HG03159 (cell line): ENCODE measurements around the gene TCEA2.

Experiments
- ATAC-seq: cut with Tn5 transposase; IDR thresholded peaks from one replicate; pipeline ENCODE4 v1.9.1; 2021; ENCODE audit warnings: mild to moderate bottlenecking, moderate library complexity; ENCODE audit not compliant: unreplicated experiment

TCEA2 gene

DNA sequence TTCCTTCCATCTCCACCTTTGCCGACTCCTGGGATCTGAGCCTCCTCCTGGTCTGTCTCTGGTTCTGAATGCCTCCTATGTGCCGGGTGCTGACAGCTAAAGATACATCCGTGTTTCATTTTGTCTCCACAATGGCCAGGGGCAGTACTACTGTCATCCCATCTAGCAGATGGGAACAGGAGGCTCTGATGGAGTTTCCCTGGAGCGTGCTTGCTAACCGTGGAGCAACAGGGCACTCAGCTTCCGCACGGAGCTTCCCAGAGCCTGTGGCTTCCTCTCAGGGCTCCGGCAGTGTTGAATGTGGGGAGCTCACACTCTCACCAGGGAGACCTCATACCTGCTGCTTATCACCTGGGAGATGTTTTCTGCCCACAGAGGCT, 56.3 kb downstream of the TCEA2 start:
- ATAC-seq: no peak

DNA sequence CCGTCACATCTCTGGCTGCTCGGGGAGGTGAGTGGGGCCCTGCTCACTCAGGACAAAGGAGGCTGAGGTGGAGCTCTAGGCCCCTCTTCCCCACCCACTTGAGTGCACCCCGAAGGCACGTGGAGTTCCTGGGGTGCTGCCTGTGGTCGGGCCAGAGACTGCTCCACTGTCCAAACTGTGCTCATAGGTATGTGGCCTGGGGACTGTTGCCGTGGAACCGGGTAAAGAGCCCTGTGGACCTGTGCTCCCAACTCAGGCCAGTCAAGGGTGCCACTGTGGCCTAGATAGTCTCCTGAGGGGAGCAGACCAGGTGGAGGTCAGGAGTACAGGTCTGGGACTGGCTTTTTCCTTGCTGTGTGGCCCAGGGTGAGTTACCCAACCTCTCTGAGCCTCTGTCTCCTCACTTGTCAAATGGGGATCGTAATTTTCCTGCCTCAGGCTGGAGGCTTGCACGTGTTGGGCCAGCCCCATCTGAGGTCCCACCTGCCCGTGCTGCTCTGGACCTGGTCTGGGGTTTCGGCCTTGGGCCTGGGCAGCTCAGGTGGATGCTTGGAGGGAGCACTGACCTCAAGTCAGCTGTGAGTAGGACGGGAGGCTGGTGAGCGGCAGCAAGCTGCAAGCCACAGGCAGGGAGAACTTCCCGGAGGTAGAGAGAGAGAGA, 56.8 kb downstream of the TCEA2 start:
- ATAC-seq: no peak

DNA sequence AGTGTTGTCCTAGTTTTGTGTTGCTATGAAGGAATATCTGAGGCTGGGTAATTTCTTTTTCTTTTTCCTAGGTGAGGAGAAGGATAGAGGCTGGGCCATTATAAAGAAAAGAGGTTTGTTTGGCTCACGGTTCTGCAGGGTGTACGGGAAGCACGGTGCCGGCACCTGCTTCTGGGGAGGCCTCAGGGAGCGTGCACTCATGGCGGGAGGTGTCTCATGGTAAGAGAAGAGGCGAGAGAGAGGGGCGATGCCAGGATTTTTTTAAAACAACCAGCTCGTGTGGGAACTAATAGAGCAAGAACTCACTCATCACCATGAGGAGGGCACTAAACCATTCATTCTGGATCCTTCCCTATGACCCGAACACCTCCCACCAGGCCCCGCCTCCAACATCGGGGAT, 58.6 kb downstream of the TCEA2 start:
- ATAC-seq: no peak
